Upper lobe of left lung (tissue), 4 donors: Measurements from ENCODE around the gene TMEM9B.
"Not testable (repeated sequence)": the region's sequence is repeated elsewhere in the genome, so short reads cannot be mapped to it uniquely, and the experiment has no call there.

ENCODE experiments used
- CTCF ChIP-seq, 6 experiments: fragments of 450-650 bp in 4 of 6; fragments of 200-600 bp in 2 of 6; sonication (generic) in 2 of 6; IDR thresholded peaks; one replicate each; pipeline ENCODE4 v1.5.1; 2016 to 2019; ENCODE audit warnings: antibody characterized with exemption in 6 of 6
- EP300 ChIP-seq, 4 donors: sonication (generic); formaldehyde crosslinking; IDR thresholded peaks; one replicate each; pipeline ENCODE4 v1.5.1; 2017; ENCODE audit warnings: antibody characterized with exemption in 4 of 4, control low read depth in 2 of 4
- POLR2A ChIP-seq, 4 donors: fragments of 450-650 bp; IDR thresholded peaks; one replicate each; pipeline ENCODE4 v1.5.1; 2016 to 2017; ENCODE audit warnings: antibody characterized with exemption in 4 of 4, mild to moderate bottlenecking in 2 of 4
- POLR2AphosphoS5 ChIP-seq, 2 donors: sonication (generic); formaldehyde crosslinking; IDR thresholded peaks; one replicate each; pipeline ENCODE4 v1.5.1; 2017; ENCODE audit warnings: antibody characterized with exemption in 2 of 2

- TF ChIP-seq CTCF, POLR2A, EP300, POLR2AphosphoS5 (IDR thresholded peaks at IDR 0.05): not testable (repeated sequence)
These were observed 28.5 kb downstream of the TMEM9B start for GRCh38 chr11:8935789-8936188.
